HFFc6 (cell line): ENCODE data around the gene IKZF3. TPM values are rescaled to one million over a fixed set of nuclear protein-coding genes. Genes with fewer than 3 reads are reported as not detected.

Experiments used
- DNase-seq: peaks from one replicate; pipeline ENCODE4 v3.0.0-alpha.2; 2018
- H3K27ac Mint-ChIP-seq: 2 replicates; pipeline ENCODE4 v1.8.0; 2020; ENCODE audit warnings: mild to moderate bottlenecking, mixed read lengths
- H3K27me3 Mint-ChIP-seq: 2 replicates; pipeline ENCODE4 v1.8.0; 2021; ENCODE audit warnings: mild to moderate bottlenecking, moderate library complexity, mixed read lengths; ENCODE audit not compliant: insufficient read depth
- H3K36me3 Mint-ChIP-seq: 2 replicates; pipeline ENCODE4 v1.8.0; 2021; ENCODE audit warnings: low read depth, mixed read lengths
- H3K4me1 Mint-ChIP-seq: 2 replicates; pipeline ENCODE4 v1.8.0; 2020; ENCODE audit warnings: low read depth, mixed read lengths
- H3K4me3 Mint-ChIP-seq: 2 replicates; pipeline ENCODE4 v1.8.0; 2020; ENCODE audit warnings: mild to moderate bottlenecking, moderate library complexity, mixed read lengths
- H3K9me3 Mint-ChIP-seq: 2 replicates; pipeline ENCODE4 v1.8.0; 2020; ENCODE audit warnings: mild to moderate bottlenecking, mixed read lengths
- total RNA-seq, 6 experiments: library from RNA; stranded (reverse); fragmentation: NEBNext Ultra II Directional; extraction: Animal tissue kit (Norgen Biotek cat#: 25700); gene quantifications; 2 replicates in 1 of 6; 3 replicates in 5 of 6; pipeline ENCODE4 v1.2.3, GENCODE V29; 2021
- TF ChIP-seq, protein P1 (sequence below): fragments of 200-600 bp; sonication (generic); IDR thresholded peaks from 2 replicates; pipeline ENCODE4 v1.5.0; 2021; ENCODE audit warnings: antibody characterized with exemption, mild to moderate bottlenecking

IKZF3 gene
- total RNA-seq, 6 experiments from 2014 or later, result not detected

- no peak for DNase-seq
- Mint-ChIP-seq H3K9me3 (no peaks in the 10 kb centered on the region), H3K4me3 (no peak overlapping the region), H3K27ac (no peak overlapping the region), H3K36me3 (no peaks in the 10 kb centered on the region), H3K4me1 (peaks cover 11% of the 10 kb centered on the region), H3K27me3 (peaks cover 42% of the 10 kb centered on the region)
- TF ChIP-seq, protein P1, sequence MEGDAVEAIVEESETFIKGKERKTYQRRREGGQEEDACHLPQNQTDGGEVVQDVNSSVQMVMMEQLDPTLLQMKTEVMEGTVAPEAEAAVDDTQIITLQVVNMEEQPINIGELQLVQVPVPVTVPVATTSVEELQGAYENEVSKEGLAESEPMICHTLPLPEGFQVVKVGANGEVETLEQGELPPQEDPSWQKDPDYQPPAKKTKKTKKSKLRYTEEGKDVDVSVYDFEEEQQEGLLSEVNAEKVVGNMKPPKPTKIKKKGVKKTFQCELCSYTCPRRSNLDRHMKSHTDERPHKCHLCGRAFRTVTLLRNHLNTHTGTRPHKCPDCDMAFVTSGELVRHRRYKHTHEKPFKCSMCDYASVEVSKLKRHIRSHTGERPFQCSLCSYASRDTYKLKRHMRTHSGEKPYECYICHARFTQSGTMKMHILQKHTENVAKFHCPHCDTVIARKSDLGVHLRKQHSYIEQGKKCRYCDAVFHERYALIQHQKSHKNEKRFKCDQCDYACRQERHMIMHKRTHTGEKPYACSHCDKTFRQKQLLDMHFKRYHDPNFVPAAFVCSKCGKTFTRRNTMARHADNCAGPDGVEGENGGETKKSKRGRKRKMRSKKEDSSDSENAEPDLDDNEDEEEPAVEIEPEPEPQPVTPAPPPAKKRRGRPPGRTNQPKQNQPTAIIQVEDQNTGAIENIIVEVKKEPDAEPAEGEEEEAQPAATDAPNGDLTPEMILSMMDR, result no peak
Measured at GRCh38 chr17:39757931-39758873, 105.9 kb downstream of the IKZF3 start.

GRCh38 chr17:39757176-39757662 is 106.9 kb downstream of the IKZF3 start:
- H3K36me3 Mint-ChIP-seq, result no peaks in the 10 kb centered on the region
- no peak for DNase-seq
- TF ChIP-seq, protein P1, result no peak
- no peak overlapping the region for H3K27ac Mint-ChIP-seq
- H3K9me3 Mint-ChIP-seq, result no peaks in the 10 kb centered on the region
- H3K27me3 Mint-ChIP-seq, result peaks cover 40% of the 10 kb centered on the region
- peaks cover under 1% of the 10 kb centered on the region; the same call in 1 of the 2 replicates for H3K4me1 Mint-ChIP-seq
- no peak overlapping the region for H3K4me3 Mint-ChIP-seq

DNA sequence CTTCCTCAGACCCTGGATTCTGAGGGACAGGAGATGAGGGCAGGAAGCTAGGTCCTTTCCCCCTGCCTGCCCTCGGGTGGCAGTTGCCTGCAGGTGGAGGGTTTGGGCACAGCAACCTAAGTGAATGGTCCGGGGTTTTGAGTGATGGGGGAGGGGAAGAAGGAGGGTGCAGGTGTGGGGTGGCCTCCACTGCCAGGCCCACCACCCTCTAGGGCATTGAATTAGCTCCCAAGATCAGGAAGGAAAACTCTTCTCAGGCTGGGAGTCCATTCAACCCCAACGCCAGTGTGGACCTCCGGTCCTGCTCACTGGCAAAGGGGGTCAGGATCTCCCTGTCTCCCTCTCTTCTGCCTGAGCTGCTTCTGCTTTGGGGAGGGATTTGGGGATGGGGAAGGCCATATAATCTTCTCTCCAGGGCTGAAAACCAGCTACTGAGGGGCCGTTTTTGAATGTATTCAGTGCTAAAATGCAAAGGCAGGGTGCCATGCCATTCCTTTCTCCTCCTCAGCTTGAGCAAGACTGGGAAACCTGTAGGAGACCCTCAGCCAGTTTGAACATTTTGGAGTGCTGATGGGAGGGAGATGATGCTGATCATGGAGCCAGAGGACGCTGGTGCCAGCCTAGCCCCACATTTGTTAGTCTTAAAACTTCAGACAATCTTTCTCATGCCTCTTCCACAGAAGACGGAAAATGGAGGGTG is 107.6 kb downstream of the IKZF3 start:
- Mint-ChIP-seq H3K9me3 (no peaks in the 10 kb centered on the region), H3K27me3 (peaks cover 42% of the 10 kb centered on the region), H3K4me1 (no peaks in the 10 kb centered on the region), H3K27ac (no peak overlapping the region), H3K4me3 (no peak overlapping the region), H3K36me3 (no peaks in the 10 kb centered on the region)
- TF ChIP-seq, protein P1, result no peak
- DNase-seq, result no peak

DNA sequence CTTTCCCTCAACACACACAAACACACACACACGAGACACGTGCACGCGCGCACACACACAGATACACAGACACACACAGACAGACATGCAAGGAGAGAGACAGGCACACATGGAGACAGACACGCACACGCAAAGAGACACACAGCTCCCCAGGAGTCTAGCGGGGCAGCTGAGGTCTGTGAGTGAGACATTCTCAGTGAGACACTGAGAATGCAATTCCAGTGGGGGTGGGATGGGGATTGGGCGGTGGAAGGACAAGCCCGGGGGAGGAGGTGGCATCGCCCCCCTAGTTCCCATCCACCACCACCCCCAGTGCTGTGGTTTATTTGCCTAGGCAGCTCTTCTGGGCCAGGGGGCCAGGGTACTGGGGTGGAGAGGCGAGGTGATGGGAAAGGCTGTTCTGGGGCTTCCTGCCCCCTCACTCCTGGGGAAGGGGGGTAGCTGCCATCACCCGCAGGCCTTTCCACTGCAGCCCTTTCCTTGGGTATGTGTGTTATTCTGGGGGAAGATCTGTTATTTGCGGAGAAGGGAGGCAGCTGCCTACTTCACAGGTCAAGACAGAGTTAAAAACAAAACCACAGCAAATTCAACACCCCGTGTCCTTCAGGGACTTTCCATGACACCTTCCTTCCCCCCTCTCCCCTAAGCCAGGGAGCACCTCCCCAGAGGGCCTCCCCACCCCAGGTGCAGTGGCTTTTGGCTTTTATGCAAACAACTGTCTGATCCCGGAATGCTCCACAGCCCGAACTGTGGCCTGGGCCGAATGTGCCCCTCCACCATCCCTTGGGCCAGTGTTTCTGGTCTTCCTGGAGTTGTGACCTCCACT is 108.3 kb downstream of the IKZF3 start:
- DNase-seq, result no peak
- TF ChIP-seq, protein P1, result no peak
- H3K27ac Mint-ChIP-seq, result no peak overlapping the region; the same call in 1 of the 2 replicates
- H3K27me3 Mint-ChIP-seq, result peaks cover 38% of the 10 kb centered on the region
- H3K4me1 Mint-ChIP-seq, result no peaks in the 10 kb centered on the region
- H3K9me3 Mint-ChIP-seq, result no peaks in the 10 kb centered on the region
- no peaks in the 10 kb centered on the region for H3K36me3 Mint-ChIP-seq
- peak overlapping the region; percentile 65; the same call in 1 of the 2 replicates for H3K4me3 Mint-ChIP-seq
